HepG2 (cell line): ENCODE results near the gene PALMD. TPM values are rescaled to one million over a fixed set of nuclear protein-coding genes. Genes with fewer than 3 reads are reported as not detected.
A peak's percentile ranks its signal among the peaks of the same experiment; 100 is the strongest.

Source experiments
- AHDC1 ChIP-seq: sonication (generic); formaldehyde crosslinking; IDR thresholded peaks from 2 replicates; pipeline ENCODE4 v1.5.1; 2020; ENCODE audit warnings: mild to moderate bottlenecking, missing genetic modification reagents, borderline replicate concordance
- CREB3 ChIP-seq: sonication (generic); formaldehyde crosslinking; IDR thresholded peaks from 2 replicates; pipeline ENCODE4 v1.5.0; 2020; ENCODE audit warnings: missing genetic modification reagents
- GRHL1 ChIP-seq: sonication (generic); formaldehyde crosslinking; conservative IDR thresholded peaks from 2 replicates; pipeline ENCODE4 v1.8.0; 2022; ENCODE audit warnings: missing genetic modification reagents
- KMT2B ChIP-seq: IDR thresholded peaks from 2 replicates; pipeline ENCODE4 v1.6.1; 2016; ENCODE audit warnings: missing genetic modification reagents, missing compliant biosample characterization
- ZBTB40 ChIP-seq, 2 experiments: fragments of 450-650 bp in 1 of 2; sonication (generic) in 1 of 2; formaldehyde crosslinking in 1 of 2; IDR thresholded peaks; 2 replicates each; pipeline versions ENCODE4 v1.6.1 to v1.8.0; 2016 to 2022; ENCODE audit warnings: antibody characterized with exemption in 1 of 2, mild to moderate bottlenecking in 1 of 2, missing genetic modification reagents in 1 of 2
- ZNF800 ChIP-seq: sonication (generic); formaldehyde crosslinking; IDR thresholded peaks from 2 replicates; pipeline ENCODE4 v1.4.0; 2020; ENCODE audit warnings: missing genetic modification reagents
- polyA plus RNA-seq, 8 experiments: library from polyadenylated mRNA; depleted of rRNA in 3 of 8; stranded (reverse) in 7 of 8; unstranded in 1 of 8; fragments of >200 nt; fragmentation: Illumina TruSeq in 4 of 8; extraction: Trizol in 4 of 8; gene quantifications; 2 replicates each; pipeline versions ENCODE4 v1.2.1 to v1.2.3, GENCODE V29; 2011 to 2016; ENCODE audit warnings: low read depth in 4 of 8, missing spikeins in 1 of 8, mixed read lengths in 1 of 8; ENCODE audit not compliant: insufficient read depth in 1 of 8
- total RNA-seq, 5 experiments: library from RNA; depleted of rRNA; stranded (reverse); fragments of >200 nt; fragmentation: Illumina TruSeq; extraction: Trizol; gene quantifications; 2 replicates each; pipeline ENCODE4 v1.2.3, GENCODE V29; 2016; ENCODE audit warnings: low read depth in 1 of 5

The PALMD gene
- total and polyA plus RNA-seq, 2 of the 13 experiments (the other 11 are each of a cell fraction or from before 2014, with no cell fraction given), result 5.5 to 31.1 TPM

GRCh38 chr1:99738858-99739465, 93.0 kb downstream of the PALMD start (continued):
- TF ChIP-seq ZBTB40 (IDR thresholded peaks at IDR 0.05) (no peak), ZBTB40 (CRISPR knock-in tag; IDR thresholded peaks at IDR 0.05) (no peak), GRHL1 (no peak), AHDC1 (CRISPR knock-in tag) (peak; percentile 84; the same call in 1 of the 2 replicates), CREB3 (CRISPR knock-in tag) (no peak), KMT2B (CRISPR knock-in tag) (no peak), ZNF800 (CRISPR knock-in tag) (no peak)
